ENCODE results near the gene ADAMTS19.

- no peak for TF ChIP-seq PHF8 (conservative IDR thresholded peaks at IDR 0.05; ENCODE audit: low read depth, low read length)
- TF ChIP-seq CTCF (IDR thresholded peaks at IDR 0.05; ENCODE audit: control extremely low read depth in 1 of 3, insufficient read depth in 1 of 3, low read depth in 1 of 3, low read length in 3 of 3), result no peak
- no peak for TF ChIP-seq HDAC2 (IDR thresholded peaks at IDR 0.05; ENCODE audit: borderline replicate concordance in 1 of 2, low read depth in 2 of 2, low read length in 2 of 2)
- TF ChIP-seq TAF1 (IDR thresholded peaks at IDR 0.05; ENCODE audit: low read depth, low read length), result no peak
- no peak for TF ChIP-seq JUND (IDR thresholded peaks at IDR 0.05; ENCODE audit: low read length)
- TF ChIP-seq POLR2A (IDR thresholded peaks at IDR 0.05; ENCODE audit: control extremely low read depth in 1 of 2, low read depth in 2 of 2, low read length in 2 of 2), result no peak
- no peak for TF ChIP-seq SIX5 (IDR thresholded peaks at IDR 0.05; ENCODE audit: low read depth, low read length)
- no peak for TF ChIP-seq CREB1 (IDR thresholded peaks at IDR 0.05)
- TF ChIP-seq ZNF274 (IDR thresholded peaks at IDR 0.05; ENCODE audit: borderline replicate concordance, extremely low read depth, low read length), result no peak
- no peak for TF ChIP-seq CEBPB (IDR thresholded peaks at IDR 0.05; ENCODE audit: low read depth, low read length)
- TF ChIP-seq RAD21 (IDR thresholded peaks at IDR 0.05 in 1 of 2, conservative IDR thresholded peaks at IDR 0.05 in 1 of 2; ENCODE audit: low read depth in 2 of 2, low read length in 2 of 2), result no peak
These were observed 170.0 kb downstream of the ADAMTS19 start for GRCh38 chr5:129630101-129630500.
